Fibroblast of pulmonary artery (primary cell): ENCODE results near the gene CELF4.

Source experiments
- DNase-seq: peaks from one replicate; pipeline ENCODE4 v3.0.0-alpha.2; 2010; ENCODE audit warnings: low read depth
- H3K4me3 ChIP-seq: replicated peaks from 2 replicates; pipeline ENCODE4 v1.5.1; 2011; ENCODE audit warnings: low read depth, mild to moderate bottlenecking, control low read depth, low read length, moderate library complexity
- TF ChIP-seq, protein P1 (sequence below): IDR thresholded peaks from 2 replicates; pipeline ENCODE4 v1.5.1; 2011; ENCODE audit warnings: mild to moderate bottlenecking, control low read depth, low read length, inconsistent platforms; ENCODE audit errors: missing control alignments

The CELF4 gene

DNA sequence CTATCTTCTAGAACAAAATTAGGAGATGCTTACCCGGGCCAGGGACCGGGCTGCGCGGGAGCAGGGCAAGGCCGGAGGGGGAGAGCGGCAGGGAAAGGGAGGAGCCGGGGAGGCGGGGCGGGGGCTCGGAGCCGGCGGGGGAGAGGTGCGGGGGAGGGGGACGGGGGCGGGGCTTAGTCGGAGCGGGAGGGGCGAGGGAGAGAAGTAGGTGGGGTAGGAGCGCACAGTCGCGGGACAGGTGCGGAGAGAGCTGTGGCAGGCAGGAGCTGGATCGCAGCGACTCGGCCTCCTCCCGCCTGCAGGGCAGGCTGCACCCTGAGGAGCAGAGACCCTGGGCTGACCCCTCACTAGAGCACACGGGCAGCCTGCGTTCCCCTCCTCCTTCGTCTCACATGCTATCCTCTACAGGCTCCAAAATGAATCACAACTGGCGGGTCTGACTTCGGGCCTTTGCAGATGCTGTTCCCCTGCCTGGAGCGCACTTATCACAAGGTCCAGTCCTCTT, 290.3 kb downstream of the CELF4 start:
- H3K4me3 ChIP-seq: no peak overlapping the region
- TF ChIP-seq, protein P1, sequence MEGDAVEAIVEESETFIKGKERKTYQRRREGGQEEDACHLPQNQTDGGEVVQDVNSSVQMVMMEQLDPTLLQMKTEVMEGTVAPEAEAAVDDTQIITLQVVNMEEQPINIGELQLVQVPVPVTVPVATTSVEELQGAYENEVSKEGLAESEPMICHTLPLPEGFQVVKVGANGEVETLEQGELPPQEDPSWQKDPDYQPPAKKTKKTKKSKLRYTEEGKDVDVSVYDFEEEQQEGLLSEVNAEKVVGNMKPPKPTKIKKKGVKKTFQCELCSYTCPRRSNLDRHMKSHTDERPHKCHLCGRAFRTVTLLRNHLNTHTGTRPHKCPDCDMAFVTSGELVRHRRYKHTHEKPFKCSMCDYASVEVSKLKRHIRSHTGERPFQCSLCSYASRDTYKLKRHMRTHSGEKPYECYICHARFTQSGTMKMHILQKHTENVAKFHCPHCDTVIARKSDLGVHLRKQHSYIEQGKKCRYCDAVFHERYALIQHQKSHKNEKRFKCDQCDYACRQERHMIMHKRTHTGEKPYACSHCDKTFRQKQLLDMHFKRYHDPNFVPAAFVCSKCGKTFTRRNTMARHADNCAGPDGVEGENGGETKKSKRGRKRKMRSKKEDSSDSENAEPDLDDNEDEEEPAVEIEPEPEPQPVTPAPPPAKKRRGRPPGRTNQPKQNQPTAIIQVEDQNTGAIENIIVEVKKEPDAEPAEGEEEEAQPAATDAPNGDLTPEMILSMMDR: no peak

DNA sequence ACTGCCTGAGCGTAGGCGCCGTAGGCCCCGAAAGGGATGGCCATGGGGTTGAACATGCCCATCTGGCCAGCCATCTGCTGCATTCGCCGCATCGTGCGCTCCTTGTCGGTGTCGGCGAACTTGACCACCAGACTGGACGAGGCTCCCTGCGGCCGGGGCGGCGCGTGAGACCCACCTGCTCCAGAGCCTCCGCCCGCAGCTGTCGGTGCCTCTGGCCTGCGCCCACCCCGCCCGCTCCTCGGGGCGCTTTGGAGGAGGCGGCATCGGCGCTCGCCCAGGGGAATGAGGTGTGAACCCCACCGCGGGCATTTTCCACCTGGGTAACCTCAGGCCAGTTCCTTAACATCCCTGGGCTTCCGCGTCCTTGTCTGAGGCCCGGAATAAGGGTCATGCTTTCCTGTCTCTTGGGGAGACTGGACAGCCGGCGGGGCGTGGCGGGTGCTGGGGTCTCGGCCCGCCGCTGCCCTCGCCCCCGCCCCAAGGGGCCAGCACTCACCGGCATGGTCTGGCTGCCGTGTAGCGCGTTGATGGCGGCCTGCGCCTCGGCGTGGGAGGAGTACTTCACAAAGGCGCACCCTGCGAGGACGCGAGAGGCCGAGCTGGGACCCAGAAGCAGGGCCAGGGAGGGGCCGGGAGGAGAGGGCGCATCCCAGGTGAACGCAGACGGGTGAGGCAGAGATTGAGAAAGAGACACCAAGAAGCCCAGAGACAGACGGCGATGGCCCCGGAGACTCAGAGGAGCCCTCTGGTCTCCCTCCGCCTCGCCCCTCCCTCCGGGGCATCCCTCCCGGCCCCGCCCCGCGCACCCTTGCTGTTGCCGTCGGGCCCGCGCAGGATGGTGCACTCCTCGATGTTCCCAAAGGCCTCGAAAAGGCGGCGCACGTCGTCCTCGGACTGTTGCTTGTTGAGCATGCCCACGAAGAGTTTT, 291.0 kb downstream of the CELF4 start:
- DNase-seq: no peak
- TF ChIP-seq, protein P1: no peak

More for the DNA sequence above, 290.3 kb downstream of the CELF4 start:
- DNase-seq: no peak

DNA sequence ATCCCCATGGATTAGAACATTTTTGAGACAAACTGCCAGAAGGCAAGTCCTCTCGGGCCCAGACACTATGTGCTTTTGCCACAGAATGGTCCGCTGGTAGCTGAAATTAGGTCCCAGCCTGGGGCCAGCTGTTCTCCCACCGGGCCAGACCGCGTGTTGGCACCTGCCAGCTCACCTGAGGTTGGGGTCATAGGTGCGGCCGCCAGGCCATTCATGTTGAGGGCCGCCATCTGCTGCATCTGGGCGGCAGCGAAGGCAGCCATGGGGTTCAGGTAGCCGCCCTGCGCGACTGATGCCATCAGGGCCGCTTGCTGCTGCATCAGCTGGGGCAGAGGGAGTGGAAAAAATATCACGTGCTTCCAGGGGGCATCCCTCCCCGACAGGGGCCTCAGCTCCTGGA, 292.8 kb downstream of the CELF4 start:
- TF ChIP-seq, protein P1: no peak
- no peak for DNase-seq
- no peak overlapping the region for H3K4me3 ChIP-seq

More for the DNA sequence above, 291.0 kb downstream of the CELF4 start:
- H3K4me3 ChIP-seq: no peak overlapping the region

DNA sequence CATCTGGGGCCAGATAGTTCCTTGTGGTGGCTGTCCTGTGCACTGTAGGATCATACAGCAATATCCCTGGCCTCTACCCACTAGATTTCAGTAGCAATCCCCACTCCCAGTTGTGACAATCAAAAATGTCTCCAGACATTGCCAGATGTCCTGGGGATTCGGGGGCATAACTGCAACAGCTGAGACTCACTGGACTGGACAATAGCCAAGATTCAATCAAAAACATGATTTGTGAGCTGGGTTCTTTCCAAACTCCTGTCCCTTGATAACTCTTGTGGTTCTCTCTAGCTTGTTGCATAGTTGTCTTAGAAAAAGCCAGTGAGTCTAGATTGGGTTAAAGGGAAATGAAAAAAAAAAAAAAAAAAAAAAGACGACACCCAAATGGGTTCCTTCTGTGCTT, 293.4 kb downstream of the CELF4 start:
- no peak for DNase-seq
- TF ChIP-seq, protein P1: no peak
- H3K4me3 ChIP-seq: no peak overlapping the region

DNA sequence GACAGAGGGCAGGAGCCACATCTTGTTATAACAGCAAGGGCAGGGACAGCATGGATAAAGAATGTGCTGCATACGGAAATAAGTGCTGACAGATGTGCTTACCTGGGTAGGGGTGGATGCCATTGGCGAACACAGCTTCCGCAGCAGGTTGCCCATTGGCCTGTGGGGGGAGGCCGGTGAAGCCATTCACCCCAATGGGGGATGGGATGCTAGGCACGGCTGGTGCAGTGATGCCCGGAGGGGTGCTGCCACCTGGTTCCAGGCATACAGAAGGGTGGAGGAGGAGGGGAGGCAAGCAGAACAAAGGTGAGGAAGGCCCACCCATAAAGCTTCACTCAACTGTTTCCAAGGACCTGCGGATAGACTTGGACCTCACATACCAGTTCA, 294.9 kb downstream of the CELF4 start:
- no peak overlapping the region for H3K4me3 ChIP-seq
- TF ChIP-seq, protein P1: no peak
- no peak for DNase-seq

DNA sequence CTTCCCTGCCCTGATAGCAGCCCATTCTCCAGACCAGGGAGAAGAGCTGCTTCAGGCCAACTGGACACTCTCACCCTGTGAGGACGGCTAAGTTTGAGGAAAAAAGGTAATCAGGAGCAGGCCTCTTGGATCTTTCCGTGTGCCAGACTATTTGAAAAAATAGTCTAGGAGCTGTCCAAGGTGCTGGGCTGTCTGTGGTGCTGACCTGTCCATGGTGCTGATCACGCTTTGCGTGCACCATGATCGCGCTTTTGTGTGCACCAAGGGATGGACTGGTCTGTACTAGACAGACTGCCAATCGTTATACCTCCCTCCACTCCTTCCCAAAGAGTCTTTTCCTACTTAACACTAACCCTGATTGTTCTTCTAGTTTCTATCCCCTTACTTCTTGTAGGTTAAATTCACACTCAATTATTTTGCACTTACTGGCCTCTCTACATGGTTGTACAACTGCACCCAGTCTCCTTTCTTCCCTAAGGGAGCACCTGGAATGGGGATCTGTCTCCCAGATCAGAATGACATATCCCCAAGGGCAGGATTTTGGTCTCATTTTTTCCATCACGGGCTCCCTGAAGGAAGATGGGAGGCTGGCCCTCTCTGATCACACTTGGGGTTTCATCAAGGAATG, 295.4 kb downstream of the CELF4 start:
- TF ChIP-seq, protein P1: no peak
- DNase-seq: peak; percentile 69
- no peak overlapping the region for H3K4me3 ChIP-seq
